VCaP (cell line): ENCODE measurements around the gene CENPA.

ENCODE experiments used
- H3K27ac ChIP-seq: fragments of 450-650 bp; 2 replicates; pipeline ENCODE4 v1.5.1; 2017
- TF ChIP-seq, protein P1 (sequence below): fragments of 450-650 bp; conservative IDR thresholded peaks from 2 replicates; pipeline ENCODE4 v1.5.1; 2017; ENCODE audit warnings: mild to moderate bottlenecking, moderate library complexity

The CENPA gene

DNA sequence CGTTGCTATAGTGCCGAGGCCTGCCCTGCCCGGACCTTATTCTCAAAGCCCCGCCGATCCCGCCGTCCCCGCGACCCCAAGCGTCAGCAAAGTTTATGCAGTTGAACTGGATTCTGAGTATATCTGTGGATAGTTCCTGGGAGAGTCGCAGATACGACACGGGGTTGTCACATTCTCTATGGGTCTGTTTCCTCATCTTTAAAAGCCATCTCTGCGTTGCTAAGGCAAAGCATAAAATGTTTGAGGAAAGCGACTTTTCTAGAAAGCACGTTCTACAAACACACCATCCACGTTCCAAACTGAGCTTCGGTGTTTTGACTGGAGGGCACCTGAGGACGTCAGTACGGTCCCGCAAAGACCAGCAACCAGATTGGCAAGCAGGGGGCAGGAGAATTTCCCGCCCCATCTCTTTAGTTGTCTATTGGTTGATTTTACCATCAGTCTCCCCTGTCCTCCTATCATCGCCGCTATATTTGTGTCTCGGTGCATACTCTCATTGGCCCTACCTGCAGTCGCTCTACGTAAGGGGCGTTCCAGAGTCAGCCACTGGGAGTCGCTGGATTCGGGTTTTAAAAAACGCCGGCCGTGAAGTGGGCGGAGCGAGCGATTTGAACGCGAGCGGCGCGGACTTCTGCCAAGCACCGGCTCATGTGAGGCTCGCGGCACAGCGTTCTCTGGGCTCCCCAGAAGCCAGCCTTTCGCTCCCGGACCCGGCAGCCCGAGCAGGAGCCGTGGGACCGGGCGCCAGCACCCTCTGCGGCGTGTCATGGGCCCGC lies at the start of gene CENPA:
CENPA (plus strand) TSS at position 626 of the 776 bp plus-strand sequence; CDS start at position 767, 141 bp downstream.
- TF ChIP-seq, protein P1, sequence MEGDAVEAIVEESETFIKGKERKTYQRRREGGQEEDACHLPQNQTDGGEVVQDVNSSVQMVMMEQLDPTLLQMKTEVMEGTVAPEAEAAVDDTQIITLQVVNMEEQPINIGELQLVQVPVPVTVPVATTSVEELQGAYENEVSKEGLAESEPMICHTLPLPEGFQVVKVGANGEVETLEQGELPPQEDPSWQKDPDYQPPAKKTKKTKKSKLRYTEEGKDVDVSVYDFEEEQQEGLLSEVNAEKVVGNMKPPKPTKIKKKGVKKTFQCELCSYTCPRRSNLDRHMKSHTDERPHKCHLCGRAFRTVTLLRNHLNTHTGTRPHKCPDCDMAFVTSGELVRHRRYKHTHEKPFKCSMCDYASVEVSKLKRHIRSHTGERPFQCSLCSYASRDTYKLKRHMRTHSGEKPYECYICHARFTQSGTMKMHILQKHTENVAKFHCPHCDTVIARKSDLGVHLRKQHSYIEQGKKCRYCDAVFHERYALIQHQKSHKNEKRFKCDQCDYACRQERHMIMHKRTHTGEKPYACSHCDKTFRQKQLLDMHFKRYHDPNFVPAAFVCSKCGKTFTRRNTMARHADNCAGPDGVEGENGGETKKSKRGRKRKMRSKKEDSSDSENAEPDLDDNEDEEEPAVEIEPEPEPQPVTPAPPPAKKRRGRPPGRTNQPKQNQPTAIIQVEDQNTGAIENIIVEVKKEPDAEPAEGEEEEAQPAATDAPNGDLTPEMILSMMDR: no peak
- peak within 1 kb of the TSS; percentile 68 for H3K27ac ChIP-seq

GRCh38 chr2:26737221-26737620 lies 48.6 kb upstream of the CENPA start:
- TF ChIP-seq, protein P1: no peak
- H3K27ac ChIP-seq: no peak overlapping the region

DNA sequence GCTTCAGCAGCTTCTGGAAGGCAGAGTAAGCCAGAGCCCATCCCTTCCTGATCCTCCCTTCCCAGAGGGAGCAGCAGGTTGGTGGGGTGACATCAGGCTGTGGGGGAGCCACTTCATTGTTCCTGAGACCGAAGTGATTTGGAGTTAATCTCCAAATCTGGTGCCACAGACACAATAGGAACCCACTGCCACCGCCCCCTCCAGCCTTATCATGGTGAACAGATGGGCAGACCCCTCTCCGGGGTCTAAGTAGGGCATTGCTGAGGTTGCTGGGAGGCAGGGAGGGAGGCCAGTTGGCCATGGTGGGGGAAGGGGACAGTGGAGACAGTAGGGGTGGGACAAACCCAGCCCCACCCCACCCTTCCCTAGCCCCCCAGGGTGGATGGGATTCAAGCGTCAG lies 47.4 kb upstream of the CENPA start:
- TF ChIP-seq, protein P1: no peak

DNA sequence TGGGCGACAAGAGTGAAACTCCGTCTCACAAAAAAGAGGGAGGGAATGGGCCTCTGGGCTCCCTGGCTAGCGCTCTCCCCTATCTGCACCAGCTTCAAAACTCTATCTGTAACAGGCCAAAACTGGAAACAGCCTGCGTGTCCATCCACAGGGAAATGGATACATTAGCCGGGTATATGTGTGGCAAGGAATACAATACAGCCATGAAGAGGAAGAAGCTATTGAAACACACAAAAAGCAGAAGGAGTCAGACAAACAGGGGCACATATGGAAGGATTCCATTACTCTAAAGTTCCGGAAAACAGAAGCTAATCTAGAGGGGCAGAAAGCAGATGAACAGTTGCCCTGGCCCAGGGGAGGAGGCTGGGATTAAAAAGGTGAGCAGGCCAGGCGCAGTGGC lies 46.3 kb upstream of the CENPA start:
- no peak overlapping the region for H3K27ac ChIP-seq
- TF ChIP-seq, protein P1: no peak

More for the DNA sequence above, 47.4 kb upstream of the CENPA start:
- no peak overlapping the region for H3K27ac ChIP-seq

DNA sequence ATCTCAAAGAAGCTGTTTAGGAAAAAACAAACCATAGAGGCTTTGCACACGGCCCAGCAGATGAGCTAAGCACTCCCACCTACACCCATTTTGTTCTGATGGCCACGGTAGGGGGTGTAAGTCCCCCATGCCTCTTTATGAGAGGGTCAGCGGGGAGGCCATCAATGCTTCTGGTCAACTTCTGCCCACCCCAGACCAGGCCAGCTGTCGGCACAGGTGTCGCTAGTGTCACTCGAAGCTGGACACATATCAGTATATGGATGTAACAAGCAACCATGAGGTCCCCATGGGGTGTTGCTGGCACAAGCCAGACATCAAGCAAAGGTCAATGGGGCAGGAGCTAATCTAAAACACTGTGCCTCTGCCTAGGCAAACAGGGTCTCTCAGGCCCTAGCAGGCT lies 45.5 kb upstream of the CENPA start:
- TF ChIP-seq, protein P1: no peak
- no peak overlapping the region for H3K27ac ChIP-seq

GRCh38 chr2:26740890-26741302 lies 45.0 kb upstream of the CENPA start:
- TF ChIP-seq, protein P1: no peak
- H3K27ac ChIP-seq: no peak overlapping the region

- TF ChIP-seq, protein P1: no peak
- no peak overlapping the region for H3K27ac ChIP-seq
Measured at GRCh38 chr2:26742048-26742770, 43.6 kb upstream of the CENPA start.
